Stimulated activated naive B cell treated with anti-CD40 and anti-IgM and Interleukin-4, amounts not matched to agents 10 μg/mL and 1 μg/mL and 100 μg/mL, for 72 hours (primary cell): ENCODE measurements around the gene CD8A.
A peak's percentile ranks its signal among the peaks of the same experiment; 100 is the strongest.
"Not testable (repeated sequence)": the region's sequence is repeated elsewhere in the genome, so short reads cannot be mapped to it uniquely, and the experiment has no call there.

Experiments
- ATAC-seq, 2 donors: fragments of 150-1000 bp; cut with Tn5 transposase; replicated peaks; 2 replicates each; pipeline ENCODE4 v1.10.0; 2021; ENCODE audit warnings: moderate library complexity in 1 of 2
- DNase-seq: peaks from one replicate; pipeline ENCODE4 v3.0.0; 2021
- H3K27ac Mint-ChIP-seq: one replicate; pipeline ENCODE4 v1.8.0; 2022; ENCODE audit warnings: mild to moderate bottlenecking, mixed read lengths
- H3K27me3 Mint-ChIP-seq, 2 donors: one replicate each; pipeline ENCODE4 v1.8.0; 2022; ENCODE audit warnings: mixed read lengths in 2 of 2
- H3K36me3 Mint-ChIP-seq, 2 donors: one replicate each; pipeline ENCODE4 v1.8.0; 2022; ENCODE audit warnings: mixed read lengths in 2 of 2, mild to moderate bottlenecking in 1 of 2
- H3K4me1 Mint-ChIP-seq, 2 donors: one replicate each; pipeline ENCODE4 v1.8.0; 2022; ENCODE audit warnings: mixed read lengths in 2 of 2, mild to moderate bottlenecking in 1 of 2
- H3K4me3 Mint-ChIP-seq, 2 donors: one replicate each; pipeline ENCODE4 v1.8.0; 2022; ENCODE audit warnings: mild to moderate bottlenecking in 2 of 2, mixed read lengths in 2 of 2, moderate library complexity in 1 of 2
- H3K9me3 Mint-ChIP-seq, 2 donors: one replicate each; pipeline ENCODE4 v1.8.0; 2022; ENCODE audit warnings: mixed read lengths in 2 of 2, mild to moderate bottlenecking in 1 of 2

The CD8A gene

DNA sequence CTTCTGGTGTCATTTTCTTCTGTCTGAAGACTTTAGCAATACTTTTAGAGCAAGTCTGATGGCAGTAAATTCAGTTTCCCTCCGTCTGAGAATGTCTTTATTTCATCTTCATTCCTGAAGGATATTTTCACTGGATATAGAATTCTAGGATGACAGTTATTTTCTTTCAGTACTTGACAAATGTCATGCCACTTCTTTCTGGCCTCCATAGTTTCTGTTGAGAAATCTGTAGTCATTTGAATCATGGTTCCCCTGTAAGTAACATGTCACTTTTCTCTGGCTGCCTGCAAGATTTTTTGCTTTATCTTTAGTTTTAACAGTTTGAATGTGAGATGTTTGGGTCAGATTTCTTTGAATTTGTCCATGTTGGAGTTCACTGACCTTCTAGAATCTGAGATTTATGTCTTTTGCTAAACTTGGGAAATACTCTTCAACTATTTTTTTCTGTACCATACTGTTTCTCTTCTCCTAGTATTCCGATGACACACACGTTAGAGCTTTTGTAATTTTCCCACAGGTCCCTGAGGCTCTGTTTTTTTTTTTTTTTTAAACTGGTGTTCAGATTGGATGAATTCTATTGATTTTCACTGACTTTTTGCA is 40.4 kb downstream of the CD8A start:
- Mint-ChIP-seq H3K4me1 (peaks cover 17 to 33% of the 10 kb centered on the region in 2 donors), H3K27me3 (no peaks in the 10 kb centered on the region), H3K27ac (no peak overlapping the region), H3K4me3 (no peak overlapping the region), H3K36me3 (peaks cover 21 to 55% of the 10 kb centered on the region in 2 donors), H3K9me3 (peaks cover 8 to 11% of the 10 kb centered on the region in 2 donors)
- DNase-seq (no peak), ATAC-seq (no peak)

DNA sequence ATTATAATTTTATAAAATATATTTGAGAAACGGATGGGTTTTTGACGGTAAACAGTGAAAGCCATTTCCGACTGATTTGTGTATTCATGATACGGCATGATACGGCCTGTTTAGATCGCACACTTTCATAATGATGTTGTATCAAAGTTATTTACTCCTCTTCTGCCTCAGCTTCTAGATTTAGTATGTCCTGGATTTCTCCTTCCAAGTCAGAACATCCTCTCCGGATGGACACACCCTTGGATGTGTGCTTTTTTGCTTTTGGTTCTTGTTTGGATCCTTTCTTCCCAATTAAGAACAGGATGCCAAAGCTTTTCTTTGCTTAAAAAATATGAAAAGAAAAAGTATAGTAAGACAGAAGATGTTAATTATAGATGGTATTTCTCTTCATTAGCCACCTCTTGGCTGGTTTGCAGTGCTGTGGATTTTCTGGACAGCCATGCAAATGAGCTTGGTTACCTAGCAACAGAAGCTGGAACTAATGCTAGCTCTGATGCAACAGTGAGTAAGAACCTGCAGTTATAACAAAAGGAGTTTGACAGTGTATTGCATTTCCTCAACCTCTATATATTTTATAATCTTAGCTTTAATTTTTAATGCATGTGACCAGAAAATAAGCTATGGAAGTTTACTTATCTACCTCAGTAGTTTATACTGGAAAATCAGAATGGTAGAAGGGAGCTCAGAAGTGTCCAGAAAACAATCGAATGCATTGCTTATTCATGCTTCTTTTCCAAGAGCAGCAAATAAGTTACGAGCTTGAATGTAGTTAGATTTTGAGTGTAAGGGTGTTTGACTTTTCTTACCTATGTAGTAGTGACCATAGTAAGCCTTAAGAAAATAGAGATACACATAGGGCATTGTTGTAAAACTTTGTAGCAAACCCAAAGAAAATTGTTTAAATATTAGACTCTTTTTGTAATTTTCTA is 42.7 kb downstream of the CD8A start:
- no peak overlapping the region for H3K4me3 Mint-ChIP-seq
- DNase-seq (peak; percentile 6), ATAC-seq (peak; percentile 78 to 90)
- no peak overlapping the region for H3K27ac Mint-ChIP-seq
- peaks cover 8 to 11% of the 10 kb centered on the region in 2 donors for H3K9me3 Mint-ChIP-seq
- H3K4me1 Mint-ChIP-seq, result peaks cover 21 to 38% of the 10 kb centered on the region in 2 donors
- H3K36me3 Mint-ChIP-seq, result peaks cover 27 to 60% of the 10 kb centered on the region in 2 donors
- no peaks in the 10 kb centered on the region for H3K27me3 Mint-ChIP-seq

DNA sequence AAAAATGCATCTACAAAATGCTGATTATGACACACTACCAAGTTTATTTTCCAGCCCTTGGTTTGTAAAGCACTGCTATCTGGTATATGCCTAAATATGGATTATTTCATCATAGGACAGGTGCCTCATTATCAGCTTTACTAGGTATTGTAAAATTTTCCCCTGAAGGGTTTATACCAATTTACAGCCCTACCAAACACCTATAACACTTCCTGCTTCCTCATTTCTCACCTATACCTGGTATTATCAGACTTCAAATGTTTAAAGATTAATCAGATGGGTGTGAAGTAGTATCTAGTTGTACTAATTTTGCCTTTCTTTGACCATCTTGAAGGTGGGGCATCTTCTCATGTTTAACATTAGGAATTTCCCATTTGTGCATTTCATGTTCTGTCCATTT is 43.8 kb downstream of the CD8A start:
- Mint-ChIP-seq H3K4me1 (peaks cover 25 to 46% of the 10 kb centered on the region in 2 donors), H3K27me3 (no peaks in the 10 kb centered on the region), H3K9me3 (peaks cover 8 to 11% of the 10 kb centered on the region in 2 donors), H3K27ac (peak overlapping the region; percentile 27), H3K36me3 (peaks cover 23 to 58% of the 10 kb centered on the region in 2 donors), H3K4me3 (no peak overlapping the region)
- DNase-seq, result no peak
- ATAC-seq, result peak; percentile 51 to 57

DNA sequence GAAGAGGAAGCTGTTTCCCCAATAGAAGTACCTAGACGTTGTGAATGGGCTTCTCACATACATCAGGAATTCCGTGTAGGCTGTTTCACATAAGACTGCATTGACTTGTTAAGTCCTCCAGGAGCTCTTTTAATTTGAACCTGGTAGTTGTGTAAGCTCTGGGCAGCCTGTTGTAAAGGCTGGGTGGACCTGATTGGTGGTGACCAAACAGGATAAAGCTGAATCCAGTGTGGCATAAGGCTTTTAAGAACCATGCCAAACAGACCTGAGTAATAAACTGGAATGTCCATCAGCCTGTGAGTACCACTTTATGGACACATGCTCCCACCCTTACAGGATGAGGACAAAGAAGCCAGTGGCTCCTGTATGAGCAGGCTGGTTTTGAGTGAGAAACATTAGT is 46.6 kb downstream of the CD8A start:
- H3K27me3 Mint-ChIP-seq, result no peaks in the 10 kb centered on the region
- peaks cover 21 to 41% of the 10 kb centered on the region in 2 donors for H3K4me1 Mint-ChIP-seq
- H3K9me3 Mint-ChIP-seq, result no peaks in the 10 kb centered on the region
- DNase-seq, result no peak
- H3K36me3 Mint-ChIP-seq, result peaks cover 12 to 34% of the 10 kb centered on the region in 2 donors
- no peak overlapping the region for H3K4me3 Mint-ChIP-seq
- H3K27ac Mint-ChIP-seq, result no peak overlapping the region
- no peak for ATAC-seq

DNA sequence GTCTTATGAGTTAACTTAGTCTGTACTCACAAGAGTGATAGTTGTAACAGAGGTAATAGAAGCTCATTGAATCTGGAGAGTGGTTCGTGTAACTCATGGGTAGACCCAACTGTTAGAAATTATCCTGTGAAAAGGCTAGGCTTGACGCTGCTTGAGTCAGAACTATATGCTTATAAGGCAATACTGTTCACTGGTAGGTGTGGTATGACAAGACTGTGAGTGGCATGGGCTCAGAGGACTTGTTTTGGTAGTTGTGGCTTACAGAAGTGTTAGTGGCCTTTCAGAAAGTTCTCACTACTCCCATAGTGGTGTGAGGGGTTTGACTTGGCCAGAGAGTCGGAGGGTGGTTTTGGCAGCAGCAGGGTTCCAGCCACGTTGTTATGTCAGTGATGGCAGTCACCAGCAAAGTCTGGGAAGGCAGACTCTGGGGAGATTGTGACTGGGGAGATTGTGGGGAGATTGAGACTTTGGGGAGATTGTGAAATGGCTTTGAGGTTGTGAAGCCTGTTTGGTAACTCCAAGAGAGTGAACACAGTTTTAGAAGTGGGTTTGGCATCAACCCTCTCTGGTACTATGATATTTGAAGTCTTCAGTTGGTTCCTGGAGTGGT is 48.7 kb downstream of the CD8A start:
- H3K36me3 Mint-ChIP-seq, result peaks cover 10 to 26% of the 10 kb centered on the region in 2 donors
- H3K27me3 Mint-ChIP-seq, H3K9me3 Mint-ChIP-seq, H3K27ac Mint-ChIP-seq, H3K4me3 Mint-ChIP-seq, DNase-seq, ATAC-seq: not testable (repeated sequence)
- H3K4me1 Mint-ChIP-seq, result peaks cover 13 to 28% of the 10 kb centered on the region in 2 donors

DNA sequence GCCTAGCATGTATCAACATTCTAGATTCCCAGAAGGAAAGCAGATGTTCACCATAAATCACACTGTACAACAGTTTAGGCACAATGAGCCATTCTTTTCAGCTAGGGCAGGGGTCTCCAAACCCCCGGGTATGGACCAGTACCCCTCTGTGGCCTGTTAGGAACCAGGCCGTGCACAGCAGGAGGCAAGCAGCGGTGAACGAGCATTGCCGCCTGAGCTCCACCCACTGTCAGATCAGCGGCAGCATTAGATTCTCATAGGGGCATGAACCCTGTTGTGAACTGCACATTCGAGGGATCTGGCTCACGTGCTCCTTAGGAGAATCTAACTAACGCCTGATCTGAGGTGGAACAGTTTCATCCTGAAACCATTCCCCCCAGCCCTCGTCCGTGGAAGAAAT is 50.8 kb downstream of the CD8A start:
- H3K27me3 Mint-ChIP-seq, ATAC-seq, H3K27ac Mint-ChIP-seq, H3K4me3 Mint-ChIP-seq, DNase-seq, H3K9me3 Mint-ChIP-seq: not testable (repeated sequence)
- Mint-ChIP-seq H3K36me3 (peaks cover 7 to 14% of the 10 kb centered on the region in 2 donors), H3K4me1 (peaks cover 7 to 11% of the 10 kb centered on the region in 2 donors)

DNA sequence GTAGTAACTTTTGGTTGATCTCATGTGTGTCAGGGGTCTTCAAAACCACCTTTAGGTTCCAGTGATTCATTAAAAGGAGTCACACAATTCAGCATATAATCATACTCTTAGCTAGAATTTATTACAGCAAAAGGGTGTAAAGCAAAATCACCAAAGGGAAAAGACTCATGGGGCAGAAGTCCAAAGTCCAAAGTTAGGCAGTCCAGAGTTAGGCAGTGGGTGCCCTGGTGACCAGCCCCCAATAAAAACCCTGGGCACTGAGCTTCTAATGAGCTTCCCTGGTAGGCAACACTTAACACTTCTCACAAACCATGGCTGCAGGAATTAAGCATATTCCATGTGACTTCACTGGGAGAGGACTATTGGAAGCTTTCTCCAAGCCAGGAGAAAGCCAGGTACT is 51.2 kb downstream of the CD8A start:
- not testable (repeated sequence) for H3K9me3 Mint-ChIP-seq, ATAC-seq, H3K27ac Mint-ChIP-seq, H3K27me3 Mint-ChIP-seq, H3K4me3 Mint-ChIP-seq, DNase-seq
- peaks cover 5 to 11% of the 10 kb centered on the region in 2 donors for H3K4me1 Mint-ChIP-seq
- peaks cover 7 to 14% of the 10 kb centered on the region in 2 donors for H3K36me3 Mint-ChIP-seq

DNA sequence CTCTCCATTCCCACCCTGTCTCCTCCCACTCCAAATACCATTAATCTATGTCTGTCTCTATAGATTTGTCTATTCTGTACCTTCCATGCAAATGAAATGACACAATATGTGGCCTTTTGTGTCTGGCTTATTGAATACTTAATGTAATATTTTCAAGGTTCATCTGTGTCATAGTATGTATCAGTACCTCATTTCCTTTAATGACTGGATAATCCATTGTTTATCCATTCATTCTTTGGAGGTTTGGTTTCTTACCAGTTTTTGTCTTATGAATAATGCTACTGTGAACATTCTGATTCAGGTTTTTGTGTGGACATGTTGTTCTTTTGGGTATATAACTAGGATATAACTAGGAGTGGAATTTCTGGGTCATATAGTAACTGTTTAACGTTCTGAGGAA is 55.8 kb downstream of the CD8A start:
- H3K4me1 Mint-ChIP-seq, result not testable (repeated sequence)

More for the DNA sequence above, 55.8 kb downstream of the CD8A start:
- DNase-seq, H3K4me3 Mint-ChIP-seq, H3K36me3 Mint-ChIP-seq, H3K27me3 Mint-ChIP-seq, H3K27ac Mint-ChIP-seq, H3K9me3 Mint-ChIP-seq: not testable (repeated sequence)
- peak; percentile 16 to 22 for ATAC-seq
